ENCODE results near the gene F12. TPM values are rescaled to one million over a fixed set of nuclear protein-coding genes. Genes with fewer than 3 reads are reported as not detected.
A peak's percentile ranks its signal among the peaks of the same experiment; 100 is the strongest.

F12 gene
- total and polyA plus RNA-seq, 2 of the 8 experiments (the other 6 are each of a cell fraction or from before 2014, with no cell fraction given): 6.5 to 7.8 TPM

DNA sequence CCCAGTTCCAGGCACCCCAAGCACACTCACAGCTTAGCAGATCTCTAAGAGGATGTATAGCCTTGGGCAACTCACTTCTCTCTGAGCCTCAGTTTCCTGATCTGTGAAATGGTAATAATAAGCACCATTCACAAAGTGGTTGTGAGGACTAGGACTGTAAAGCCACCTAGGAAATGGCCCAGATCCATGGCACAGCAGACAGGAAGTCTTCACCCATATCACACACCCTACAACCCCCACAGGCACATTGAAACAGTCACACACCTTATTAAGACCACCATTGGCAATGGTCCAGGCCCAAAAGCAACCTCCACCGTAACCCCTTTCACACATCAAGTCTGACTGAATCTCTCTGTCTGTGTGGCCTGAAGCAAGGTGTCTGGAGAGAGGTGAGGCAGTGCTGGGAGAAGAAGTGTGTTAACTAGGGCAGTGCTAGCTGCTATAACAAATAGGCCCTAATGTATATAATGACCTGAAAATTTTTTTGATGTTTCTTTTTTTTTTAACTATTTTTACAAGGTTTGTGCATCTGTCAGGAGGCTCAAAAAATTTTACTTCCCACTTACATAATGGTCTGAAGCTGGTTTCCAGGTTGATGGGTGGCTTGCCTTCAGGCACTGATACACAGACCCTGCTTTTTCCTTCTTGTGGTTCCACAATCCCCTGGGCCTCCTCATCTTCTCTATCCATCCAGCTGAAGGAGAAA, 54.0 kb downstream of the F12 start:
- CTCF ChIA-PET (ENCODE audit: partially characterized antibody): interaction anchor here (0.9 to 11.2 kb wide), 4 partner anchors 12 to 96 kb away, joined by 3 to 142 read pairs (median 7); no protein-coding TSS in a partner anchor
- DNase-seq (ENCODE audit: low read depth in 1 of 2, low spot score in 2 of 2) (no peak), FAIRE-seq (no peak)
- no peak overlapping the region for H3K27ac ChIP-seq (ENCODE audit: low read depth, low read length)
- no peak overlapping the region for H4K91ac ChIP-seq (replicated peaks; ENCODE audit: insufficient read length, low read length)
- H2BK120ac ChIP-seq (replicated peaks; ENCODE audit: low read depth, low read length): no peak overlapping the region
- H3K14ac ChIP-seq (ENCODE audit: insufficient read length): no peak overlapping the region
- no peak overlapping the region for H3K4me2 ChIP-seq (ENCODE audit: insufficient read depth in 1 of 2, low read depth in 2 of 2, low read length in 2 of 2)
- H3K27me3 ChIP-seq (replicated peaks in 1 of 4; ENCODE audit: control insufficient read depth in 3 of 4, extremely low read depth in 1 of 4, insufficient read depth in 3 of 4, low read length in 3 of 4): peaks cover 0 to 8% (median 0%) of the 10 kb centered on the region in 4 experiments; a peak in 2 of 7 replicates
- no peak overlapping the region for H2BK20ac ChIP-seq (ENCODE audit: low read length)
- no peak overlapping the region for H4K8ac ChIP-seq (ENCODE audit: extremely low read depth, insufficient read depth, low read length)
- no peak overlapping the region for H3K23ac ChIP-seq (ENCODE audit: insufficient read length)
- peaks cover 5 to 10% of the 10 kb centered on the region in 2 experiments; a peak in 3 of 4 replicates for H3K79me2 ChIP-seq (ENCODE audit: control insufficient read depth in 1 of 2, insufficient read depth in 2 of 2, low read length in 2 of 2)
- peaks cover 8% of the 10 kb centered on the region for H3K23me2 ChIP-seq (ENCODE audit: low read depth, low read length)
- H2BK5ac ChIP-seq (ENCODE audit: low read depth, low read length): no peak overlapping the region
- H2AK5ac ChIP-seq (ENCODE audit: low read depth, low read length): no peak overlapping the region
- no peaks in the 10 kb centered on the region for H3K36me3 ChIP-seq (ENCODE audit: control insufficient read depth in 2 of 4, insufficient read depth in 4 of 4, low read length in 3 of 4)
- H3K4me3 ChIP-seq (ENCODE audit: extremely low read depth in 1 of 4, insufficient read depth in 2 of 4, low read depth in 3 of 4, low read length in 4 of 4): no peak overlapping the region
- H3K56ac ChIP-seq (replicated peaks; ENCODE audit: insufficient read length, low read depth, low read length): no peak overlapping the region
- H3K18ac ChIP-seq (ENCODE audit: extremely low read depth, low read length): no peak overlapping the region
- no peak overlapping the region for H2BK15ac ChIP-seq (ENCODE audit: low read length)
- H3K9me3 ChIP-seq (ENCODE audit: insufficient read depth in 2 of 2, low read depth in 1 of 2, low read length in 1 of 2): no peaks in the 10 kb centered on the region
- H4K20me1 ChIP-seq (replicated peaks in 1 of 2; ENCODE audit: control insufficient read depth in 1 of 2, insufficient read depth in 2 of 2, low read length in 2 of 2): peaks cover 0 to 4% of the 10 kb centered on the region in 2 experiments
- 86% methylated on average over 1 of the region's 1 CpG; no CpG with 5 or more reads in 1 of the 2 experiments for WGBS, 2 experiments (ENCODE audit: extremely low coverage in 1 of 2, insufficient coverage in 1 of 2, insufficient read length in 1 of 2, insufficient replicate concordance in 2 of 2, low coverage in 1 of 2, low lambda C conversion rate in 2 of 2, missing lambda C conversion rate in 1 of 2)
- H2BK12ac ChIP-seq (ENCODE audit: low read depth, low read length): peak overlapping the region; percentile 50; the same call in 1 of the 2 replicates
- no peak overlapping the region for H2AFZ ChIP-seq (ENCODE audit: low read length)
- no peak overlapping the region for H4K5ac ChIP-seq (ENCODE audit: insufficient read length, low read depth, low read length)
- H3K79me1 ChIP-seq (ENCODE audit: low read depth, low read length): peaks cover 6% of the 10 kb centered on the region; the same call in 1 of the 2 replicates
- no peak overlapping the region for H3K4ac ChIP-seq (replicated peaks; ENCODE audit: insufficient read length, low read depth, low read length)
- POLR2A ChIA-PET (ENCODE audit: partially characterized antibody): interaction anchor here (0.6 to 8.1 kb wide), 3 partner anchors 10 to 117 kb away, joined by 3 to 66 read pairs (median 3); no protein-coding TSS in a partner anchor
- no peak overlapping the region for H3K9ac ChIP-seq (replicated peaks in 1 of 4; ENCODE audit: extremely low read depth in 1 of 4, low read depth in 3 of 4, low read length in 3 of 4)
- H3K4me1 ChIP-seq (replicated peaks in 1 of 4; ENCODE audit: control insufficient read depth in 3 of 4, insufficient read depth in 4 of 4, low read length in 3 of 4): peaks cover 0 to 4% (median 3%) of the 10 kb centered on the region in 4 experiments; a peak in 4 of 7 replicates
- no peak for TF ChIP-seq RAD21 (IDR thresholded peaks at IDR 0.05 in 1 of 2, conservative IDR thresholded peaks at IDR 0.05 in 1 of 2; ENCODE audit: low read depth in 2 of 2, low read length in 2 of 2)
- TF ChIP-seq BCL11A (IDR thresholded peaks at IDR 0.05; ENCODE audit: low read depth in 2 of 2, low read length in 2 of 2): no peak
- no peak for TF ChIP-seq BRCA1 (IDR thresholded peaks at IDR 0.05; ENCODE audit: low read depth, low read length)
- no peak for TF ChIP-seq KDM5A (IDR thresholded peaks at IDR 0.05; ENCODE audit: low read length)
- TF ChIP-seq RNF2 (IDR thresholded peaks at IDR 0.05; ENCODE audit: borderline replicate concordance, low read depth, low read length, missing control alignments, poor library complexity, severe bottlenecking): no peak
- TF ChIP-seq ASH2L (IDR thresholded peaks at IDR 0.05; ENCODE audit: low read length): no peak
- no peak for TF ChIP-seq BACH1 (IDR thresholded peaks at IDR 0.05; ENCODE audit: low read length)
- TF ChIP-seq HDAC2 (IDR thresholded peaks at IDR 0.05; ENCODE audit: borderline replicate concordance in 1 of 2, low read depth in 2 of 2, low read length in 2 of 2): no peak
- no peak for TF ChIP-seq POLR2AphosphoS5 (IDR thresholded peaks at IDR 0.05; ENCODE audit: low read depth, low read length)
- no peak for TF ChIP-seq YY1 (IDR thresholded peaks at IDR 0.05; ENCODE audit: low read depth, low read length)
- no peak for TF ChIP-seq SRF (IDR thresholded peaks at IDR 0.05; ENCODE audit: low read depth, low read length)
